CD4-positive, alpha-beta T cell treated with Interleukin-15 for 1 hour (primary cell): ENCODE data around the gene STARD5.
A peak's percentile ranks its signal among the peaks of the same experiment; 100 is the strongest.

ENCODE experiments used
- DNase-seq: peaks from one replicate; pipeline ENCODE4 v3.0.0-alpha.2; 2020

The STARD5 gene

DNA sequence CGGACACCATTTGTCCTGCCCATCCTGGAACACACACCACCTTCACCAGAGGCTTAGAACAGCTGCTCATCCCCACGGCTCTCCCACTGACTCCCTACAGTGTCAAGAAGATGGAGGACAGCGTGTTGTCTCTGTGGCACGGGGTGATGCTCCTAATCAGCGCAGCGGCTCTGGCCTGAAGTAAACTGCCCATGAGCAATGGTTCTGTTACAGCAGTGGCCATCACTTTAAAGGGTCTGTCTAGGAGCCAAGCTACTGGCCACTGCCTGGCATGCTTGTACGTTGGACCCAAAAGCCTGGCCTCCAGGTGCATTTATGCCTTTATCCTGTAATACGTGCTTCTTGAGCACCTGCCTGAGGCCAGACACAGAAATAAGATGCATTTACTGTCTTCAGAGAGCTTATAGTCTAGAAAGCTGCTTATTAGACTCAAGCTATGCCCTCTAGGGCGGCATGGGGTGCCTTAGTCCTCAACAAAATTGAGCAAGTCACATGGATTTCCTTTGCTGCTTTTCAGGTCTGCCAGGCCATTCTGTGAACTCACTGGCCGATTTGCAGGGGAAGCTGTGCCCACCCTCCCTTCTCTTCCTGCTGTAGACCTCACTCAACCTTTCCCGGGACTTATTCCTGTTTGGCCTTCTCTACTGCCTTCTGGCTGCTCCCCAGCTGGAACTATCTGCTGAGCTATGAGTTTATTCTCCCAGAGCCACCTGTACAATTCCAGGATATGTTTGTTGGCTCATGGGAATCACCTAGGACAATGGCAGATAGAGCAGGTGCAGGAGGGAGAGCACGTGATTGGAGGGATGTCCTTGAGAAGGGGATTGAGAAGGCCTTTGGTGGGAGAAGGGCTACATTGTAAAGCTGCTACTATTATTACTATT is 51.9 kb downstream of the STARD5 start:
- no peak for DNase-seq

DNA sequence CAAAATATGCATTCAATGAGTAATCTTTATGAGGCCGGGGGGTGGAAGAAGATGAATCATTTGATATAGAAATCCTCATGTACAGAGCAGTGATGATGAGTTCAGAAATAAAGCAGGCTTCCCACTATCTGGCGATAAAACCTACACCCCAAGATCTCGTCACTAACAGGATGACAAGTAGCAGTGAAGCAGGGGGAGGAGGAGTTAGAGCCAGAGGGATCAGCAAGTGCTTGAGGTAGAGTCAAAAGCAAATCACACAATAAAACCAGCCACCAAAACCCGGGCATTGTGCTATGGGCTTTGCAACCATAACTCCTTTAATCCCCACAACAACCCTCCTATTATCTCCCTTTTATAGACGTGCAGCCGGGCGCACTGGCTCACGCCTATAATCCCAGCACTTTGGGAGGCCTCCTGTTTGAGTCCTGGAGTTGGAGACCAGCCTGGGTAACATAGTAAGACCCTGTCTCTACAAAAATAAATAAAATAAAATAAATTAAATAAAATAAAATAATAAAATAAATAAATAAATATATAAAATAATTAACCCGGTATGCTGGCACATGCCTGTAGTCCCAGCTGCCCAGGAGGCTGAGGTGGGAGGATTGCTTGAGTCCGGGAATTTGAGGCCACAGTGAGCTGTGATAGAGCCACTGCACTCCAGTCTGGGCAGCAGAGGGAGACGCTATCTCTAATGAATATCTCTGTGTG is 53.0 kb downstream of the STARD5 start:
- DNase-seq, result no peak

DNA sequence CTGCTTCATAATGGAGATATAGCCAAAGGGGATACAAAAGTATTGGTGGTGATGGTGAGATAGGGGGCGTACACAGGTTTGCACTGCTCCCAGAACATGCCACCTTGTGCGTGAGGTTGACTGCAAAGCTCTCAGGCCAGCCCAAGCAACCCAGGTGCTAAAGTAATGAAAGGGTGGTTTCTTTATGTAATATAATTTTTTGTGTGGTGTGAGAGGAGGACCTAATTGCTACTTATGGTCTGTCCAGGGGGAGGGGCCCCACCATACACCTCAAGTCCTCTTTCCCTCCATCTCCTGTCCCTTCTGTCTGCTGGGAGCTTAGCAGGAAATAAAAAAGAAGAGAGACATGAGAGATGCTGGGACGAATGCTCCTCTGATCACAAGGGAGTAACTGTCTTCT is 53.8 kb downstream of the STARD5 start:
- DNase-seq, result no peak

DNA sequence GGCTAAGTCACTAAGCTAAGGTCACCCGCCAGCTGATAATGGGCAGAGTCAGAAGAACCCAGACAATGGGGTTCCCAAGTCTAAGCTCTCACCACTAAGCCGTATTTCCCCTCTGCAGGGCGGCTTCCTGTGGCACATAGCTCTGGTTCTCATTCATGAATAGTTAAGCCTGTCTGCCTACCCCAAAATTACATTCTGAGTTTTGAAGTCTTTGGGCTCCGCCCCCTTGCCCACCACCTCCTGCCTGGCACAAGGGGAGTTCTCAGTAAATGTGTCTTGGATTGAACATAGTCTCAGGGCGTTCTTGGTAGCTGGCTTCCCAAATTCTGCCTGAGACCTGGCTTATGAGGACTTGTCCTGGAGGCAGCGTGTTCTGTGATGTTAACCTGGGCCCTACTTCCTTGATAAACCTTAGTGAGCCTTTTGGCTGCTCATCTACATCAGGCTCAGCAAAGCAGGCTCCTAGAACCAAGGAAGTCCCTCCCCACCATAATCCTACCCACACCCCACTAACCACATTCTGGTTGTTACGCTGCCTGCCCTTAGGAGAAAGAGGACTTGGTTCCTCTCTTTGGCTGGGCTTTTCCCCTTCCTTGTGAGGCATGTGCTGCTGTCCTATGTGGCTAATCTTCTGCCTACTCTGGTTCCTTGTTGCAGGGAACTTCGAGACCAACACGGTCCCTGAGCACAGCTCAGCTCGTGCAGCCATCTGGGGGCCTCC is 54.9 kb downstream of the STARD5 start:
- no peak for DNase-seq

DNA sequence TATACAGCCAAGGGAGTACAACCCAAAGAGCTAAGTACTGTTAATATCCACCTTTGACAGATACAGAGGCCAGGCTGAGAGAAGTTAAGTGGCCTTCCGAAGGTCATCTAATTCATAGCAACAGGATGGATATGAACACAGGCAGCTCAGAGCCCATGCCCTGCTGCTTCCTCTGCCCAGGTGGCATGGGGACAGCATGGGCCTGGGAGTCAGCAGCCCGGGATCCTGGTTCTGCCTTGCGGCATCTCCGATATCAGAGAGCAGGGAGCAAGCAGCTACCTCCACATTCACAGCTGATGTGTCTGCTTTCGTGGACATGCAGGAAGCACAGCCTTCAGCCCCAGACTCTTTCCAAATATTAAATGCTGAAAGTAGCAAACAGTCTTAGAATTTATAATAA is 55.6 kb downstream of the STARD5 start:
- DNase-seq, result no peak

DNA sequence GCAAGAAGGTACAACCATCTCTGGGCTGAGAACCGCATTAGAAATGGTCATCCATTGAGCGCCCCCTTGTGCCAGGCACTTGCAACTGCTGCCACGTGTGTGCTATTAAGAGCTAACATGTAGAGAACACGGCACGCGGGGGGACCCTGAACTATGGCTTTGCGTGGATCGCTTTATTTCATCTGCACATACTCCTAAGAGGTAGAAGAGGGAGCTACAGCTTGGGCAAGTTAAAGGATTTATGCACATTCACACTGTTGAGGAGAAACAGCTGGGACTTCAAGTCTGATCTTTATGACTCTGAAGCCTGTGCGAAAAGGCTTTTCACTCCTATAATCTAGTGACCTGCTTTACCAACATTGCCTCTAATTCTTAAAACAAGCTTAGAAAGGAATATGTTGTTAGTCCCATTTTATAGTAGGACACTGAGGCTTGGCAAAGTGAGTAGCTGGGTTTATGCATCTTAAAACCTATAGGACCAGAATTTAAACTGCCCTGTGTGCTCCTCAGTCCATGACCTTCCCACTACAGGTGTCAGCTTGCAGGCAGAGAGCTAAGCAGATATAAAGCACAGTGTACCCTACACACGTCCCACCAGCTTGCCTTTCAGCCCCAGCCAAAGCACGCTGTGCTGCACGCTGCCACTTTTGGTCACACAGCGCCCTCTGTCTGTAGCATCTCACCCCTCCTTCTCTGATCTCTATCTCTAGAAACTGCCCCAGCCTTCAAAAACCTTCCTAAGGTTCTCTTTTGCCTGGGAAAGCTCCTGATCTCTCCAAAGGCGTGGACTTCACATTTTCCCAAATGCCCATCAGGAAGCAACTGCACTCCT is 57.8 kb downstream of the STARD5 start:
- DNase-seq, result peak; percentile 77

DNA sequence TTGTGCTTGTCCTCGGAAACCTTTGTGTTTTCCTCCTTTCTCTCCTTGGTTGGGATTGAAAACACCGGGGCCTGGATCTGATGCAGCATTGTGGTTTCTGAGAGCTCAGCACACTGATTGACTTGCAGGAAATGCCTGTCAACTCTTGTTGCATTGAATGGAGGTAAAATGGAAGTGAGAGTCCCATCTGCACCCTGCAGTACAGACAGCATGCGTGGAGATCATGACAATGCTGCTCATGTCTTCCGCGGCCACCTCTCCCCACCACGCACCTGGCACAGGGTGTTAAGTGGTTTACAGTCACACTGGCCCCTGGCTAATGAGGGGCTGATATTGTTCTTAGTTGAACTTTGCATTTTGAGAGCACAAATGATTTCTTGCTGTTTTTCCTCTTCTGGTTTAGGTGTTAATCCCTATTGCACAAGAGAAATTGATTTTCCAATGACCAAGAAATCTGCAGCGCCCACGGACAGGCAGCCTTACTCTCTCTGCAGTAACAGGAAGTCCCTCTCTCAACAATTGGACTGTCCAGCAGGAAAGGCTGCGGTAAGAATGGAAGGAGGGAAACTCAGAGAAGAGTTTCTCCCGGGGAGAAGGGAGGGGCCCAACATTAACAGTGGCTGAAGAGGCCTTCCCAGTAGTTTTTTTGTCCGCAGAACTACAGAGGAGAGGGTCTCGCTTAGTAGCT is 58.5 kb downstream of the STARD5 start:
- DNase-seq, result no peak

DNA sequence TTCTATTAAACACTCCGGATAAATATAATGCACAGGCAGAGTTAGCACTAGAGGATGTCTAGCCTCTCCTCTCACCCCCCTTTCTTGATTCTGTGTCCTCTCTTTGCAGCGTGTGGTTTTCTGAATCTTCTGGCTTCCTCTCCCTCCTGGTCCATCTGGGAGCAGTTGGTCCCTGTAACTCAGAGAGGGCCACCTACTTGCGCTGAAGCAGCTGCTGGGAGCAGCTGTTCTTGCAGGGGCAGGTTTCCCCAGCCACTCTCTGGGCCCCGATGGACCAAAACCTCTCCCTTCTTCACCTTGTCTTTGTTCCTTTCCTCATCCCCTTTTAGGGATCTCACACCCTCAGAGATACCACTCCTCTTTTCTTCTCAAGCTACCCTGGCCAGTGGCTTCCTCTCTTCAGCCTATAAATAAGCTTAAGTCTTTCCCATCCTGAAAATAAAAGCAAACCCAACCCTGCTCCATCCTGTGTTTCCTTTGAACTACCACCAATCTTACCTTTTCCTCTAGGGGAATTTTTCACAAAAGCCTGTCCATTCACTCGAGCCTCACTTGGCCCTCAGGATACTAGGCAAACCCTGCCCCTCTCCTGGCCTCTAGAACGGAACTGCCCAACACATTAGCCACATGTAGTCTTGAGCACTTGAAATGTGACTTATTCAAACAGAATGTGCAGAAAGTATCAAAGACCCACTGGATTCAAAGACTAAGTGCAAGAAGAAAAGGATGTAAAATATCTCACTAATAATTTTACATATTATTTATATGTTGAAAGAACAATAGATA is 59.7 kb downstream of the STARD5 start:
- DNase-seq, result no peak

DNA sequence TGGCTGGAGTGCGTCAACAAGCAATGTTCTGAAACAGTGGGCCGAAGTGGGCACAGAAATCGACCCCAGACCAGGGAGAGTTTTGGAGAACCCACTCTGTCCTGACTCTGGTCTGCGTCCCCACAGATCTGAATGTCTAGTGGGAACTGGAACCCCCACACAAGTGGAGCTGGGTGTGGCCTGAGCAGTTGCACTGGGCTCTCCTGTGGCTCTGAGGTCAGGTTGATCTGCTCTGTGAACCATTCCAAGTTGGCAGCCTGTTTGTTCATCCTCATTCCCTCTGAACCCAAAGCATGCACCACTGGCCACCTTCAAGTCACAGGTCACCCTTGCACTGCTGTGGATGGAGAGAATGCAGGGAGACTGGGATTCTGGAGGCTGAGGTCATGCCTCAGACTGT is 60.5 kb downstream of the STARD5 start:
- DNase-seq, result no peak

DNA sequence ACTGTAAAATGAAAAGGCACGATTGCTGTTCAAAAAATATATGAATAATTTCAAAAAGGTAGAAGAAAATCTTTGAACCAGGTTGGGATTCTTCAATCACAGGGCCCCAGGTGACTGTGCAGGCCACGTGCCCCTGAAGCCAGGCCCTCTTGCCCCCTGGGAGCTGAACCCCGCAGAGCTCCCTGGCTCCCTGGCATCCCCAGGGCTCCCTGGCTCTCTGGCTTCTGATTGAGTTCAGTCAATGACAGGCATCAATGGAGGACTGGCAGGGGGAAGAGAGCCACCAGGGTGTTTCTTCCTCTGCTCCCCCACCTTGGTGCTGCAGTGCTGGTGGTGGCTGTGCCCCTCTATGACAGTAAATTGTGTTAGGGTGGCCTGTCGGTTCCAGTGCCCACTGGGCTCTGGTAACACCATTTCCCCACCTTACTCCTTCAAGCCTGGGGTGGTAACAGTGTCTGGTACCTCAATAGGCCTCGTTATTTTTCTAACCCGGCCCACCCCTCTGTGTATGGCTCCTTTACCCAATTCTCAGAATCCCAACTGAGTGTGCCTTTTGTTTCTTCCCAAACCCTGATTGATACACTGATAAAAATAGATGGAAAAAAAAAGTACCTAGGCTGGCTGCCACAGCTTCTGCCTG is 62.6 kb downstream of the STARD5 start:
- DNase-seq, result no peak

DNA sequence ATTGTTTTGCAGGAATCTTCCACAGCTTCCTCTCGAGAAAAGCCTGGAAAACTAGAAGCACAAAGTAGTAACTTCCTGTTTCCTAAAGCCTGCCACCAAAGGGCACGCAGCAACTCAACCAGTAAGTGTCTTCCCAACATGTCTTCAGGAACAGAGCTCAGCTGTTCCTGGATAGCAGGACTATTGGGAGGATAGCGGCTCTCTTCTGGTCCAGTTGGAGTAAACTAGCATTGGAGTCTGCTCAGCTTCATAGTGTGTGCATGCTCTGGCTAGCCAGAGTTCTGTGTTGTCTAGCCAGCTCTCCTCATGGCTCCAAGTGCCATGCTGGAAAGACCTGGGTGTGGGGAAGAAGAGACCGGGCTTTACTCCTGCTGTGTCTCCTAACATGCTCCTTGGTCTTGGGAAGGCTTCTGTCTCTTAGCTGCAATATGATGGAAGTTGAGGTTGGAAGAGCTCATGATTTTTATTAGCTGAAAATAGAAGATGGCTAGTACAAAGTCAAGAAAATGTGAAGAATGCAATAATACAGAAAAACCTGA is 64.1 kb downstream of the STARD5 start:
- no peak for DNase-seq
